Liver (tissue), 9 donors: Measurements from ENCODE around the gene NSF. TPM values are rescaled to one million over a fixed set of nuclear protein-coding genes. Genes with fewer than 3 reads are reported as not detected.
"Not testable (repeated sequence)": the region's sequence is repeated elsewhere in the genome, so short reads cannot be mapped to it uniquely, and the experiment has no call there.

ENCODE experiments used
- DNase-seq: peaks from one replicate; pipeline ENCODE4 v3.0.0-alpha.2; 2017; ENCODE audit warnings: low spot score
- H3K27ac ChIP-seq, 2 donors: one replicate each; pipeline ENCODE4 v1.7.0; 2013; ENCODE audit warnings: inconsistent platforms in 2 of 2, low read length in 2 of 2, control low read depth in 1 of 2, low read depth in 1 of 2, mild to moderate bottlenecking in 1 of 2
- H3K27me3 ChIP-seq, 4 donors: one replicate each; pipeline versions ENCODE4 v1.6.1 to v1.7.0; 2013; ENCODE audit warnings: low read length in 3 of 4, inconsistent platforms in 1 of 4, mild to moderate bottlenecking in 1 of 4, moderate library complexity in 1 of 4; ENCODE audit not compliant: control insufficient read depth in 4 of 4, insufficient read depth in 4 of 4
- H3K36me3 ChIP-seq, 4 donors: one replicate each; pipeline versions ENCODE4 v1.6.1 to v1.7.0; 2013; ENCODE audit warnings: low read length in 3 of 4, mild to moderate bottlenecking in 3 of 4, low read depth in 1 of 4, moderate library complexity in 1 of 4; ENCODE audit not compliant: control insufficient read depth in 4 of 4, insufficient read depth in 3 of 4
- H3K4me1 ChIP-seq, 4 donors: one replicate each; pipeline versions ENCODE4 v1.6.1 to v1.7.0; 2013; ENCODE audit warnings: low read length in 3 of 4, mild to moderate bottlenecking in 3 of 4, moderate library complexity in 1 of 4; ENCODE audit not compliant: control insufficient read depth in 4 of 4, insufficient read depth in 4 of 4
- H3K4me3 ChIP-seq, 3 donors: one replicate each; pipeline versions ENCODE4 v1.6.1 to v1.7.0; 2013; ENCODE audit warnings: low read length in 3 of 3, control low read depth in 1 of 3, low read depth in 1 of 3, mild to moderate bottlenecking in 1 of 3
- H3K9ac ChIP-seq, 2 donors: one replicate each; pipeline ENCODE4 v1.7.0; 2013; ENCODE audit warnings: low read length in 2 of 2, mild to moderate bottlenecking in 2 of 2, moderate library complexity in 2 of 2, control low read depth in 1 of 2, low read depth in 1 of 2
- H3K9me3 ChIP-seq, 4 donors: one replicate each; pipeline versions ENCODE4 v1.6.1 to v1.7.0; 2013; ENCODE audit warnings: low read length in 3 of 4; ENCODE audit not compliant: control insufficient read depth in 4 of 4
- ATF3 ChIP-seq: IDR thresholded peaks from 2 replicates; pipeline ENCODE4 v1.6.1; 2016; ENCODE audit warnings: antibody characterized with exemption
- CTCF ChIP-seq: fragments of 150-350 bp; IDR thresholded peaks from 2 replicates; pipeline ENCODE4 v1.5.1; 2017; ENCODE audit warnings: improper control_type of control experiment, low read depth, low read length; ENCODE audit not compliant: missing input control
- EGR1 ChIP-seq, 2 donors: IDR thresholded peaks; 2 replicates each; pipeline ENCODE4 v1.6.1; 2016 to 2018; ENCODE audit warnings: antibody characterized with exemption in 2 of 2, low read depth in 2 of 2
- FOXA1 ChIP-seq: IDR thresholded peaks from 2 replicates; pipeline ENCODE4 v1.6.1; 2016; ENCODE audit warnings: antibody characterized with exemption
- GABPA ChIP-seq, 2 donors: IDR thresholded peaks in 1 of 2; conservative IDR thresholded peaks in 1 of 2; 2 replicates each; pipeline ENCODE4 v1.6.1; 2016; ENCODE audit warnings: antibody characterized with exemption in 2 of 2, mild to moderate bottlenecking in 1 of 2, moderate library complexity in 1 of 2
- HNF4A ChIP-seq, 2 donors: conservative IDR thresholded peaks; 2 replicates each; pipeline ENCODE4 v1.6.1; 2016; ENCODE audit warnings: antibody characterized with exemption in 2 of 2, mild to moderate bottlenecking in 2 of 2
- HNF4G ChIP-seq: IDR thresholded peaks from 2 replicates; pipeline ENCODE4 v1.6.1; 2016; ENCODE audit warnings: antibody characterized with exemption
- JUND ChIP-seq, 2 donors: IDR thresholded peaks; 2 replicates each; pipeline ENCODE4 v1.6.1; 2016; ENCODE audit warnings: antibody characterized with exemption in 2 of 2
- MAX ChIP-seq: IDR thresholded peaks from 2 replicates; pipeline ENCODE4 v1.6.1; 2016; ENCODE audit warnings: antibody characterized with exemption
- NR2F2 ChIP-seq: IDR thresholded peaks from 2 replicates; pipeline ENCODE4 v1.6.1; 2016; ENCODE audit warnings: antibody characterized with exemption
- RAD21 ChIP-seq, 2 donors: IDR thresholded peaks; 2 replicates each; pipeline ENCODE4 v1.6.1; 2016; ENCODE audit warnings: antibody characterized with exemption in 2 of 2, mild to moderate bottlenecking in 2 of 2
- SP1 ChIP-seq: IDR thresholded peaks from 2 replicates; pipeline ENCODE4 v1.6.1; 2018; ENCODE audit warnings: antibody characterized with exemption, mild to moderate bottlenecking
- TAF1 ChIP-seq: conservative IDR thresholded peaks from 2 replicates; pipeline ENCODE4 v1.6.1; 2016; ENCODE audit warnings: antibody characterized with exemption, mild to moderate bottlenecking
- YY1 ChIP-seq: IDR thresholded peaks from 2 replicates; pipeline ENCODE4 v1.6.1; 2016; ENCODE audit warnings: antibody characterized with exemption, mild to moderate bottlenecking
- ZBTB33 ChIP-seq: IDR thresholded peaks from 2 replicates; pipeline ENCODE4 v1.6.1; 2016; ENCODE audit warnings: antibody characterized with exemption
- WGBS: extraction: QIAGEN DNeasy Blood & Tissue Kit; methylation state at CpG from one replicate; pipeline ENCODE4 v1.1.7; 2013; 5-methylcytosine and 5-hydroxymethylcytosine counted together
- polyA plus RNA-seq, 2 donors: library from polyadenylated mRNA; stranded (reverse) in 1 of 2; unstranded in 1 of 2; fragments of 200-250 nt in 1 of 2; fragments of >200 nt in 1 of 2; fragmentation: Nextera tagmentation in 1 of 2; extraction: Ambion mirVana in 1 of 2; gene quantifications; one replicate each; pipeline versions ENCODE4 v1.2.1 to v1.2.3, GENCODE V29; 2013 to 2015
- total RNA-seq, 2 donors: library from RNA; depleted of rRNA; stranded (reverse); fragments of >200 nt; gene quantifications; one replicate each; pipeline ENCODE4 v1.2.3, GENCODE V29; 2014
- donor health status: healthy.
- donor health status: healthy.
- donor health status: healthy.
- donor health status: healthy.
- donor health status: healthy.

NSF gene
- total and polyA plus RNA-seq, 4 donors, result 7.5 to 24.0 (median 15.4) TPM

DNA sequence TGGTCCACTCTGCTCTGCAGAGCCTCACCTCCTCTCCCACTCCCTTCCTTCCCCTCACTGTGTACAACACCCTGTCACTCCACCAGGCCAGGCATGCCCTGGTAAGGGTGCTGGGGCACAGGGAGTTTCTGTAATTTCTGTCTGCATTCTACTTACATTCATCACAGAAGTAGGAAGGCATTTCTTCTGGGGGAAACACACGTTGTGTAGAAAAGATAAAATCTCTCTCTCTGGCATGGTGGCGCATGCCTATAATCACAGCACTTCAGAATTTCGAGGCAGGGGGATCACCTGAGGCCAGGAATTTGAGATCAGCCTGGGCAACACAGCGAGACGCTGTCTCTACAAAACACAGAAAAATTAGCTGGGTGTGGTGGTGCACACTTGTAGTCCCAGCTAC is 201.1 kb downstream of the NSF start:
- WGBS, result 70% methylated on average over 5 of the region's 5 CpGs
- TF ChIP-seq FOXA1 (no peak), CTCF (no peak), MAX (no peak), YY1 (no peak), JUND (IDR thresholded peaks at IDR 0.05) (no peak), GABPA (IDR thresholded peaks at IDR 0.05 in 1 of 2, conservative IDR thresholded peaks at IDR 0.05 in 1 of 2) (no peak), ZBTB33 (no peak), TAF1 (no peak), EGR1 (IDR thresholded peaks at IDR 0.05; ENCODE audit: low read depth in 2 of 2) (no peak), NR2F2 (no peak), SP1 (no peak), ATF3 (no peak), RAD21 (IDR thresholded peaks at IDR 0.05) (no peak)
- no peaks in the 10 kb centered on the region for H3K4me1 ChIP-seq
- no peak for DNase-seq
- H3K27me3 ChIP-seq, result peaks cover 0 to 6% (median 2%) of the 10 kb centered on the region in 4 donors
- H3K4me3 ChIP-seq, result no peak overlapping the region
- no peak overlapping the region for H3K27ac ChIP-seq
- H3K9ac ChIP-seq, result no peak overlapping the region
- H3K9me3 ChIP-seq, result peaks cover 0 to 5% (median 2%) of the 10 kb centered on the region in 4 donors
- H3K36me3 ChIP-seq, result no peaks in the 10 kb centered on the region

- Histone ChIP-seq H3K36me3 (no peaks in the 10 kb centered on the region), H3K9ac (no peak overlapping the region), H3K4me3 (no peak overlapping the region), H3K9me3 (peaks cover 0 to 5% (median 2%) of the 10 kb centered on the region in 4 donors), H3K4me1 (no peaks in the 10 kb centered on the region), H3K27me3 (peaks cover 0 to 6% (median 2%) of the 10 kb centered on the region in 4 donors), H3K27ac (no peak overlapping the region)
- no peak for DNase-seq
- WGBS, result 83% methylated on average over 4 of the region's 4 CpGs
- TF ChIP-seq HNF4G (no peak), JUND (IDR thresholded peaks at IDR 0.05) (no peak), HNF4A (conservative IDR thresholded peaks at IDR 0.05) (no peak), EGR1 (IDR thresholded peaks at IDR 0.05; ENCODE audit: low read depth in 2 of 2) (no peak)
Observed at GRCh38 chr17:46792071-46792470, 201.6 kb downstream of the NSF start.

DNA sequence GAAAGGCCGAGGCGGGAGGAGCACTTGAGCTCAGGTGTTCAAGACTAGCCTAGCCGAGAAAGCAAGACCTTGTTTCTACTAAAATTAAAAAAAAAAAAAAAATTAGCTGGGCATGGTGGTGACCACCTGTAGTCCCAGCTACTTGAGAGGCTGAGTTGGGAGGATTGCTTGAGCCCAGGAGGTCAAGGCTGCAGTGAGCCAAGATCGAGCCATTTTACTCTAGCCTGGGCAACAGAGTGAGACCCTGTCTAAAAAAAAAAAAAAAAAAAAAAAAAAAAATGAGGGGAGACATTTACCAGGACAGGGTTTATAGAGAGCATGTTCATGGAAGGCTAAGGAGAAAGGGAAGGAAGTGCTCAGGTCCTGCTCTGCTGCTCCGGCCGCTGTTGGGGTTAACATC is 202.6 kb downstream of the NSF start:
- not testable (repeated sequence) for H3K9ac ChIP-seq, H3K27me3 ChIP-seq, H3K27ac ChIP-seq, H3K9me3 ChIP-seq, H3K36me3 ChIP-seq, DNase-seq, H3K4me1 ChIP-seq, H3K4me3 ChIP-seq
- WGBS, result 92% methylated on average over 6 of the region's 6 CpGs
